ENCODE results near the gene TRPM1. TPM values are rescaled to one million over a fixed set of nuclear protein-coding genes. Genes with fewer than 3 reads are reported as not detected.
A peak's percentile ranks its signal among the peaks of the same experiment; 100 is the strongest.

TRPM1 gene
- total RNA-seq, 2 donors from 2014 or later: not detected

- Histone ChIP-seq H3K4me3 (no peak overlapping the region), H3K27me3 (no peaks in the 10 kb centered on the region), H3K9me3 (no peaks in the 10 kb centered on the region), H3K4me1 (peaks cover 8% of the 10 kb centered on the region), H3K27ac (no peak overlapping the region), H3K36me3 (replicated peaks in 1 of 2; ENCODE audit: insufficient read depth in 1 of 2, low read depth in 2 of 2) (no peaks in the 10 kb centered on the region)
- 60 to 62% methylated on average over 3 of the region's 3 CpGs for WGBS, 2 donors
- TF ChIP-seq CTCF (IDR thresholded peaks at IDR 0.05) (no peak), POLR2A (IDR thresholded peaks at IDR 0.05) (no peak)
- intact Hi-C loops (cut with DNase I): no loop called here
- ATAC-seq: no peak
- DNase-seq: no peak
These were observed 81.5 kb downstream of the TRPM1 start for GRCh38 chr15:31019986-31020385.

- Histone ChIP-seq H3K9me3 (peaks cover 0 to 4% (median 0%) of the 10 kb centered on the region in 3 donors), H3K4me3 (no peak overlapping the region), H3K36me3 (replicated peaks in 1 of 2; ENCODE audit: insufficient read depth in 1 of 2, low read depth in 2 of 2) (no peaks in the 10 kb centered on the region), H3K27ac (no peak overlapping the region), H3K27me3 (no peaks in the 10 kb centered on the region), H3K4me1 (peaks cover 12% of the 10 kb centered on the region)
- DNase-seq: no peak
- no peak for ATAC-seq
- 35 to 70% methylated on average over 1 of the region's 1 CpG for WGBS, 2 donors
- intact Hi-C loops (cut with DNase I): no loop called here
- no peak for TF ChIP-seq CTCF (IDR thresholded peaks at IDR 0.05)
- no peak for TF ChIP-seq POLR2A (IDR thresholded peaks at IDR 0.05)
These were observed 84.2 kb downstream of the TRPM1 start for GRCh38 chr15:31017311-31017710.

- H3K36me3 ChIP-seq (replicated peaks in 1 of 2; ENCODE audit: insufficient read depth in 1 of 2, low read depth in 2 of 2): no peaks in the 10 kb centered on the region
- intact Hi-C loops (cut with DNase I): no loop called here
- peaks cover 0 to 7% (median 0%) of the 10 kb centered on the region in 3 donors for H3K9me3 ChIP-seq
- H3K27me3 ChIP-seq: no peaks in the 10 kb centered on the region
- no peak overlapping the region for H3K27ac ChIP-seq
- no peak for ATAC-seq
- peaks cover 12% of the 10 kb centered on the region for H3K4me1 ChIP-seq
- no peak overlapping the region for H3K4me3 ChIP-seq
- DNase-seq: no peak
- 45 to 47% methylated on average over 3 of the region's 3 CpGs for WGBS, 2 donors
- TF ChIP-seq POLR2A (IDR thresholded peaks at IDR 0.05): no peak
- TF ChIP-seq CTCF (IDR thresholded peaks at IDR 0.05): no peak
These were observed 85.0 kb downstream of the TRPM1 start for GRCh38 chr15:31016446-31016915.

- Histone ChIP-seq H3K27ac (peak overlapping the region in 3 of 4 donors; percentile 37 to 62 (median 55)), H3K4me1 (peaks cover 12% of the 10 kb centered on the region), H3K27me3 (no peaks in the 10 kb centered on the region), H3K9me3 (peaks cover 0 to 7% (median 0%) of the 10 kb centered on the region in 3 donors), H3K36me3 (replicated peaks in 1 of 2; ENCODE audit: insufficient read depth in 1 of 2, low read depth in 2 of 2) (no peaks in the 10 kb centered on the region), H3K4me3 (no peak overlapping the region)
- WGBS, 2 donors: 20 to 43% methylated on average over 2 of the region's 2 CpGs
- peak; percentile 33 for ATAC-seq
- no peak for TF ChIP-seq CTCF (IDR thresholded peaks at IDR 0.05)
- no peak for TF ChIP-seq POLR2A (IDR thresholded peaks at IDR 0.05)
- intact Hi-C loops (cut with DNase I): no loop called here
- DNase-seq: no peak
These were observed 87.0 kb downstream of the TRPM1 start for GRCh38 chr15:31014608-31014925.

- H3K9me3 ChIP-seq: peaks cover 0 to 7% (median 0%) of the 10 kb centered on the region in 3 donors
- DNase-seq: no peak
- intact Hi-C loops (cut with DNase I): no loop called here
- peak overlapping the region in 3 of 4 donors; percentile 37 to 62 (median 55) for H3K27ac ChIP-seq
- no peaks in the 10 kb centered on the region for H3K36me3 ChIP-seq (replicated peaks in 1 of 2; ENCODE audit: insufficient read depth in 1 of 2, low read depth in 2 of 2)
- no peak overlapping the region for H3K4me3 ChIP-seq
- TF ChIP-seq POLR2A (IDR thresholded peaks at IDR 0.05) (no peak), CTCF (IDR thresholded peaks at IDR 0.05) (no peak)
- H3K27me3 ChIP-seq: no peaks in the 10 kb centered on the region
- WGBS, 2 donors: 30 to 40% methylated on average over 2 of the region's 2 CpGs
- peak; percentile 74 for ATAC-seq
- peaks cover 12% of the 10 kb centered on the region for H3K4me1 ChIP-seq
These were observed 87.5 kb downstream of the TRPM1 start for GRCh38 chr15:31013863-31014607.

Data from body of pancreas (tissue), 4 donors.